Parathyroid adenoma (tissue), 2 donors: ENCODE measurements around the gene EOGT.

Experiments
- H2AFZ ChIP-seq: fragments of 300-600 bp; sonication (generic); one replicate; pipeline ENCODE4 v1.7.0; 2017; ENCODE audit warnings: antibody characterized with exemption, mild to moderate bottlenecking
- H3K27ac ChIP-seq: fragments of 300-600 bp; sonication (generic); one replicate; pipeline ENCODE4 v1.7.0; 2017
- H3K27me3 ChIP-seq: fragments of 300-600 bp; sonication (generic); one replicate; pipeline ENCODE4 v1.7.0; 2017; ENCODE audit warnings: low read length; ENCODE audit not compliant: control insufficient read depth, insufficient read depth
- H3K36me3 ChIP-seq: fragments of 300-600 bp; sonication (generic); one replicate; pipeline ENCODE4 v1.7.0; 2017; ENCODE audit warnings: low read length; ENCODE audit not compliant: control insufficient read depth, insufficient read depth
- H3K4me1 ChIP-seq: fragments of 300-600 bp; sonication (generic); one replicate; pipeline ENCODE4 v1.7.0; 2017; ENCODE audit warnings: control low read depth
- H3K4me2 ChIP-seq: fragments of 300-600 bp; sonication (generic); one replicate; pipeline ENCODE4 v1.7.0; 2017; ENCODE audit warnings: low read length
- H3K4me3 ChIP-seq: fragments of 300-600 bp; sonication (generic); one replicate; pipeline ENCODE4 v1.7.0; 2017; ENCODE audit warnings: low read depth, low read length
- H3K79me2 ChIP-seq: fragments of 300-600 bp; sonication (generic); one replicate; pipeline ENCODE4 v1.7.0; 2017; ENCODE audit warnings: control low read depth
- H3K9ac ChIP-seq: fragments of 300-600 bp; sonication (generic); one replicate; pipeline ENCODE4 v1.7.0; 2017; ENCODE audit warnings: mild to moderate bottlenecking
- H3K9me3 ChIP-seq: fragments of 300-600 bp; sonication (generic); one replicate; pipeline ENCODE4 v1.7.0; 2017; ENCODE audit warnings: low read length; ENCODE audit not compliant: control insufficient read depth
- TF ChIP-seq, protein P1 (sequence below): fragments of 300-600 bp; sonication (generic); IDR thresholded peaks from one replicate; pipeline ENCODE4 v1.7.0; 2017; ENCODE audit warnings: antibody characterized with exemption, mild to moderate bottlenecking
- donor health status: primary hyperparathyroidism.

Gene EOGT

DNA sequence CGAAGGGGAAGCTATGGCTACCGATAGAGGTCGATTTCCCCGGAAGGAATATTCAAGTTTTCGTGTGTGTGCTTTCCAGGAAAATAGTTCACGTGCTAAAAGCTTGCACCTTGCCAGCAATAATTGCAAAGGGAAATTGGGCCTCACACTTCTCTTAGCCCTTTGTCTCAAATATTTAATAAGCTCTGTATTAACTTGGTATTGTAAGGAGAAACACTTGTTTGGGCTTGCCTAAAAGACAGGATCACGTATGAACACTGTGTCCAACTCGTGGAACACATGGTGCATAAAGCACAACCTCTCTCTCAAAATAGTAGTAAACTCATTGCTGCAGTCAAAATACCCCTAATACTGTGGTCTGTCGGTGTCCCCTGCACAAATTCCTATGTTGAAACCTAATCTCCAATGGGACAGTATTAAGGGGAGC, 39.0 kb upstream of the EOGT start:
- H3K27ac ChIP-seq: peak overlapping the region; percentile 86
- H3K4me1 ChIP-seq: no peaks in the 10 kb centered on the region
- H3K79me2 ChIP-seq: peaks cover 19% of the 10 kb centered on the region
- H3K9ac ChIP-seq: no peak overlapping the region
- TF ChIP-seq, protein P1, sequence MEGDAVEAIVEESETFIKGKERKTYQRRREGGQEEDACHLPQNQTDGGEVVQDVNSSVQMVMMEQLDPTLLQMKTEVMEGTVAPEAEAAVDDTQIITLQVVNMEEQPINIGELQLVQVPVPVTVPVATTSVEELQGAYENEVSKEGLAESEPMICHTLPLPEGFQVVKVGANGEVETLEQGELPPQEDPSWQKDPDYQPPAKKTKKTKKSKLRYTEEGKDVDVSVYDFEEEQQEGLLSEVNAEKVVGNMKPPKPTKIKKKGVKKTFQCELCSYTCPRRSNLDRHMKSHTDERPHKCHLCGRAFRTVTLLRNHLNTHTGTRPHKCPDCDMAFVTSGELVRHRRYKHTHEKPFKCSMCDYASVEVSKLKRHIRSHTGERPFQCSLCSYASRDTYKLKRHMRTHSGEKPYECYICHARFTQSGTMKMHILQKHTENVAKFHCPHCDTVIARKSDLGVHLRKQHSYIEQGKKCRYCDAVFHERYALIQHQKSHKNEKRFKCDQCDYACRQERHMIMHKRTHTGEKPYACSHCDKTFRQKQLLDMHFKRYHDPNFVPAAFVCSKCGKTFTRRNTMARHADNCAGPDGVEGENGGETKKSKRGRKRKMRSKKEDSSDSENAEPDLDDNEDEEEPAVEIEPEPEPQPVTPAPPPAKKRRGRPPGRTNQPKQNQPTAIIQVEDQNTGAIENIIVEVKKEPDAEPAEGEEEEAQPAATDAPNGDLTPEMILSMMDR: no peak
- H3K9me3 ChIP-seq: no peaks in the 10 kb centered on the region
- H3K4me3 ChIP-seq: peak overlapping the region; percentile 77
- peak overlapping the region; percentile 78 for H2AFZ ChIP-seq
- peak overlapping the region; percentile 74 for H3K4me2 ChIP-seq
- no peaks in the 10 kb centered on the region for H3K27me3 ChIP-seq
- H3K36me3 ChIP-seq: no peaks in the 10 kb centered on the region

DNA sequence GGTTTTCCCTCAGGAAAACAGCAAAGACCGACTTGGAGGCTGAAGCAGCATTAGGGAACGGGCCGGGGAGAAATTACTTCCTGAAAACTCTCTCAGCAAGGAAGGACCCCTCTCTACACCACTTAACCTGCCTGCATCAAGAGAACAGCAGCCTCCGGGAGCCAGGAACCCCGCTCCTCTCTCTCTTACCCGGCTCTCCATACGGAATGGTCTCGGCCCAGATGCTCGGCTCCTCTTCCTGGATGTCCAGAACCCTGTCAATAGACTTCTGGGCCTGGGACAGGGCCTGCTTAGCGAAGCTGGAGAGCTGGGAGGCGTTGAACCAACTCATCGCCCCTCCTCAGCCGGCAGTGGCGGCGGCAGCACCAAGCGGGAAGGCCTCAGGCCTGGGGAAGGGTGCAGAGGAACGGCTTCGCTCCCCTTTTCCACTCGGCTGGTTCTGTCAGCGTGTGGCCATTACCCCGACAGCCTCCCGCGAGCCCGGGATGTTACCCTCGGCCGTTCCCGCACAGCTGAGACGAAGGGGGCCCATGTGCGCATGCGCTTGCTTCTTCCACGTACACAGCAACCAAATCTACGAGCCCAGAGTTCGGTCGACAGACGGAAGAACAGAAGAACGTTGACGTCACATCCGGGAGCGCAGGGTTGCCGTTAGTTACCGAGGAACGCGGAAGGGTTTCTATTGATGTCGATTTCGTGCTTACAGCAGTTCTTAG, 38.4 kb upstream of the EOGT start, which contains the start of gene TMF1:
TMF1 (minus strand) TSS at position 578 of the 716 bp plus-strand sequence; CDS start at position 331, 247 bp downstream.
- peak within 1 kb of the TSS; percentile 78 for H2AFZ ChIP-seq
- peak within 1 kb of the TSS; percentile 74 for H3K4me2 ChIP-seq
- H3K4me1 ChIP-seq: no peaks in the 10 kb centered on the region
- peak within 1 kb of the TSS; percentile 77 for H3K4me3 ChIP-seq
- TF ChIP-seq, protein P1: no peak
- H3K36me3 ChIP-seq: no peaks in the 10 kb centered on the region
- H3K27ac ChIP-seq: peak within 1 kb of the TSS; percentile 86
- peaks cover 19% of the 10 kb centered on the region for H3K79me2 ChIP-seq
- H3K27me3 ChIP-seq: no peaks in the 10 kb centered on the region
- H3K9ac ChIP-seq: peak within 1 kb of the TSS; percentile 59
- no peaks in the 10 kb centered on the region for H3K9me3 ChIP-seq

DNA sequence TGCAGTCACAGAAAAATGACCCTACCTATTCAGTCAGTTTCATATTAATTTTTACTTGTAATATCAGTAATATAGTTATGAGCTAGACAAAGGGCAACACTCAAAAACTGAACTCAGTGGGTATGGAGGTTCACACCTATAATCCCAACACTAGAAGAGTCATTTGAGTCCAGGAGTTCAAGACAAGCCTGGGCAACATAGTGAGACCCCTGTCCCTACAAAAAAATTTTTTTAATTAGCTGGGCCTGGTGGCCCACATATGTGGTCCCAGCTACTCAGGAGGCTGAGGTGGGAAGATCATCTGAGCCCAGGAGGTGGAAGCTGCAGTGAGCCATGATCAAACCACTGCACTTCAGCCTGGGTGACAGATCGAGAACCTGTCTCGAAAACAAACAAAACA, 35.5 kb upstream of the EOGT start:
- Histone ChIP-seq H3K27ac (no peak overlapping the region), H3K27me3 (no peaks in the 10 kb centered on the region), H2AFZ (no peak overlapping the region), H3K9me3 (no peaks in the 10 kb centered on the region), H3K36me3 (no peaks in the 10 kb centered on the region), H3K79me2 (peaks cover 19% of the 10 kb centered on the region), H3K4me3 (no peak overlapping the region), H3K4me1 (no peaks in the 10 kb centered on the region), H3K9ac (no peak overlapping the region), H3K4me2 (no peak overlapping the region)
- TF ChIP-seq, protein P1: no peak

DNA sequence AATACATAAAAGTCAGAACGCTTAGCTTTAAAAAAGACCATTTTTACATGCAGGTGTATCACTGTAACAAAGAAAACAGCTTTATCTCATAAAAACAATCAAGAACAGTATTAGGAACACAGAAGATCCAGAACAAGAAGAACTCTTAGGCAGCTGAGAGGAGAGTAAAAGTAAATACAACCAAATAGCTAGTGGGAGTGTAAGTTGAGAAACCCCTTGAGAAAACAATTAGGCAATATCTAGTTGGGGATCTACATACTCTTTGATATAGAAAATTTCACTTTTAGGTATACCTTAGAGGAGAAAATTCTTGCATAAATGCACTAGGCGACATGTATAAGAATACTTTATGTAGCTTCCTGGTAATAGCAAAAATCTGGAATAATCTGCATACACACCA, 31.1 kb upstream of the EOGT start:
- Histone ChIP-seq H3K4me2 (no peak overlapping the region), H3K4me3 (no peak overlapping the region), H3K9ac (no peak overlapping the region), H3K79me2 (peaks cover 7% of the 10 kb centered on the region), H2AFZ (no peak overlapping the region), H3K9me3 (no peaks in the 10 kb centered on the region), H3K27me3 (no peaks in the 10 kb centered on the region), H3K4me1 (no peaks in the 10 kb centered on the region), H3K36me3 (no peaks in the 10 kb centered on the region), H3K27ac (no peak overlapping the region)
- TF ChIP-seq, protein P1: no peak

DNA sequence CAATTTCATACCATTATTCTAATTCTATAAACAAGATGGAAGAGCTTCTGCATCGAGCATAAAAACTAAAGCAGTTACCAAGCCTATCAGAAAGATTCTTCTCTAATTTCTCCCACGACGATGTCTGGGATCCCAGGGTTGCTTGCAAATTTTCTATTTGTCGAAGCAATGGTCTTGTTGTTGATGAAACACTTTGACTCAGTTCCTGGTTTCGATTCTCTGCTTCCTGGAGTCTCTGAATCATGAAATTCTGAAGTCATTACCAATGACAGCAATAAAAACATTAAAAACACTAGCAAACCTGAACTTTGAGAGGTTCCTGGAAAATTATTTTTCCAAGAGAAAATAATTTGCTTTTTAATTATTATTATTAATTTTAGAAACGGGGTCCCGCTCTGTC, 20.0 kb upstream of the EOGT start:
- no peaks in the 10 kb centered on the region for H3K36me3 ChIP-seq
- H3K27me3 ChIP-seq: no peaks in the 10 kb centered on the region
- no peaks in the 10 kb centered on the region for H3K4me1 ChIP-seq
- no peak overlapping the region for H3K4me3 ChIP-seq
- H3K4me2 ChIP-seq: no peak overlapping the region
- no peaks in the 10 kb centered on the region for H3K9me3 ChIP-seq
- no peaks in the 10 kb centered on the region for H3K79me2 ChIP-seq
- no peak overlapping the region for H3K9ac ChIP-seq
- TF ChIP-seq, protein P1: no peak
- no peak overlapping the region for H3K27ac ChIP-seq
- no peak overlapping the region for H2AFZ ChIP-seq
